AG04450 (cell line): ENCODE data around the gene DYNC1I1. TPM values are rescaled to one million over a fixed set of nuclear protein-coding genes. Genes with fewer than 3 reads are reported as not detected.

Experiments
- polyA plus RNA-seq: library from polyadenylated mRNA; depleted of rRNA; stranded (reverse); fragments of >200 nt; gene quantifications from 2 replicates; pipeline ENCODE4 v1.2.3, GENCODE V29; 2011; rRNA removed

Gene DYNC1I1
- polyA plus RNA-seq, 1 experiment = 0.06 TPM

Other genes starting within 250 kb of the DYNC1I1 start
- gene PDK4, start 176.0 kb upstream of the DYNC1I1 start, polyA plus RNA-seq = 0.04 and 0.05 TPM in 2 replicates